A549 (cell line): ENCODE measurements around the gene KCNIP3.

Experiments used
- CEBPB ChIP-seq, 2 experiments: fragments of >200 bp in 1 of 2; sonication (Bioruptor Twin) in 1 of 2; formaldehyde crosslinking in 1 of 2; IDR thresholded peaks; 2 replicates each; pipeline ENCODE4 v1.6.1; 2012 to 2016
- CTCF ChIP-seq: fragments of >200 bp; sonication (Bioruptor Twin); formaldehyde crosslinking; IDR thresholded peaks from 3 replicates; pipeline ENCODE4 v1.5.1; 2016
- EP300 ChIP-seq, 2 experiments: fragments of >200 bp; sonication (Bioruptor Twin); formaldehyde crosslinking; IDR thresholded peaks; 2 replicates in 1 of 2; 3 replicates in 1 of 2; pipeline ENCODE4 v1.6.1; 2016 to 2017
- JUN ChIP-seq, 2 experiments: fragments of >200 bp; sonication (Bioruptor Twin); formaldehyde crosslinking; IDR thresholded peaks; 2 replicates in 1 of 2; 3 replicates in 1 of 2; pipeline ENCODE4 v1.6.1; 2016 to 2017
- POLR2A ChIP-seq: IDR thresholded peaks from 2 replicates; pipeline ENCODE4 v1.6.1; 2012; ENCODE audit warnings: mild to moderate bottlenecking, low read length
- RARB ChIP-seq: fragments of 250-450 bp; sonication (Bioruptor Pico); IDR thresholded peaks from 2 replicates; pipeline ENCODE4 v1.8.0; 2021; ENCODE audit warnings: mild to moderate bottlenecking, moderate library complexity
- REST ChIP-seq: fragments of 200-600 bp; sonication (generic); IDR thresholded peaks from 2 replicates; pipeline ENCODE4 v1.6.1; 2016; ENCODE audit warnings: antibody characterized with exemption, mild to moderate bottlenecking, moderate library complexity
- SREBF2 ChIP-seq: fragments of 450-650 bp; IDR thresholded peaks from 2 replicates; pipeline ENCODE4 v1.6.1; 2014; ENCODE audit warnings: mild to moderate bottlenecking, moderate library complexity
- USF2 ChIP-seq: fragments of 450-650 bp; IDR thresholded peaks from 2 replicates; pipeline ENCODE4 v1.6.1; 2014; ENCODE audit warnings: antibody characterized with exemption

- TF ChIP-seq CTCF: no peak
- no peak for TF ChIP-seq EP300 (IDR thresholded peaks at IDR 0.05)
- no peak for TF ChIP-seq CEBPB (IDR thresholded peaks at IDR 0.05)
- TF ChIP-seq USF2: no peak
- TF ChIP-seq JUN (IDR thresholded peaks at IDR 0.05): no peak
- no peak for TF ChIP-seq SREBF2
- no peak for TF ChIP-seq POLR2A
- TF ChIP-seq RARB (CRISPR knock-in tag): no peak
- TF ChIP-seq REST: no peak
Measured at GRCh38 chr2:95309599-95309998, 12.5 kb downstream of the KCNIP3 start.
